CD14-positive monocyte (primary cell): ENCODE measurements around the gene MLLT10. TPM values are rescaled to one million over a fixed set of nuclear protein-coding genes. Genes with fewer than 3 reads are reported as not detected.

Experiments
- DNase-seq, 3 donors: peaks; one replicate each; pipeline ENCODE4 v3.0.0-alpha.2; 2011 to 2022
- H2AFZ ChIP-seq: 2 replicates; pipeline ENCODE4 v1.6.0; 2012; ENCODE audit warnings: mild to moderate bottlenecking, low read depth, low read length, inconsistent platforms; ENCODE audit not compliant: insufficient read depth, poor library complexity, severe bottlenecking
- H3K27ac ChIP-seq, 2 donors: 1 replicate in 1 of 2; 2 replicates in 1 of 2; pipeline ENCODE4 v1.5.1; 2012 to 2013; ENCODE audit warnings: low read length in 2 of 2, control low read depth in 1 of 2, inconsistent platforms in 1 of 2, low read depth in 1 of 2, mild to moderate bottlenecking in 1 of 2
- H3K27me3 ChIP-seq, 2 donors: one replicate each; pipeline versions ENCODE4 v1.6.0 to v1.6.1; 2011 to 2013; ENCODE audit warnings: low read length in 2 of 2; ENCODE audit not compliant: control insufficient read depth in 2 of 2, insufficient read depth in 2 of 2
- H3K36me3 ChIP-seq, 2 donors: replicated peaks in 1 of 2; 1 replicate in 1 of 2; 2 replicates in 1 of 2; pipeline versions ENCODE4 v1.5.1 to v1.6.1; 2012 to 2013; ENCODE audit warnings: low read length in 2 of 2, control low read depth in 1 of 2, inconsistent platforms in 1 of 2, mild to moderate bottlenecking in 1 of 2; ENCODE audit not compliant: insufficient read depth in 2 of 2, control insufficient read depth in 1 of 2
- H3K4me1 ChIP-seq, 2 donors: 1 replicate in 1 of 2; 2 replicates in 1 of 2; pipeline versions ENCODE4 v1.5.1 to v1.6.1; 2012 to 2013; ENCODE audit warnings: low read length in 2 of 2, control low read depth in 1 of 2, inconsistent platforms in 1 of 2, mild to moderate bottlenecking in 1 of 2, moderate library complexity in 1 of 2; ENCODE audit not compliant: insufficient read depth in 2 of 2, control insufficient read depth in 1 of 2
- H3K4me2 ChIP-seq: replicated peaks from 2 replicates; pipeline ENCODE3; 2012; ENCODE audit warnings: low read length, moderate library complexity, mild to moderate bottlenecking; ENCODE audit not compliant: poor library complexity, severe bottlenecking; ENCODE audit errors: extremely low read depth
- H3K4me3 ChIP-seq, 3 experiments: fragments of 200-600 bp in 1 of 3; sonication (generic) in 1 of 3; replicated peaks in 1 of 3; 1 replicate in 2 of 3; 2 replicates in 1 of 3; pipeline ENCODE4 v1.5.1; 2011 to 2013; ENCODE audit warnings: low read length in 3 of 3, mild to moderate bottlenecking in 3 of 3, control low read depth in 2 of 3, low read depth in 2 of 3, inconsistent platforms in 1 of 3, moderate library complexity in 1 of 3
- H3K79me2 ChIP-seq: 2 replicates; pipeline ENCODE4 v1.6.0; 2012; ENCODE audit warnings: mild to moderate bottlenecking, control low read depth, inconsistent platforms, low read length, moderate library complexity; ENCODE audit not compliant: insufficient read depth
- H3K9ac ChIP-seq: 2 replicates; pipeline ENCODE4 v1.6.0; 2017; ENCODE audit warnings: low read length, mild to moderate bottlenecking; ENCODE audit not compliant: insufficient read depth, poor library complexity, severe bottlenecking
- H3K9me3 ChIP-seq, 2 donors: replicated peaks in 1 of 2; 1 replicate in 1 of 2; 2 replicates in 1 of 2; pipeline versions ENCODE4 v1.5.1 to v1.6.1; 2012 to 2013; ENCODE audit warnings: low read length in 2 of 2, control low read depth in 1 of 2; ENCODE audit not compliant: control insufficient read depth in 1 of 2, insufficient read depth in 1 of 2
- H4K20me1 ChIP-seq: 2 replicates; pipeline ENCODE4 v1.6.0; 2012; ENCODE audit warnings: mild to moderate bottlenecking, low read length, control low read depth, moderate library complexity; ENCODE audit not compliant: insufficient read depth
- H3K27ac Mint-ChIP-seq, 7 donors: one replicate each; pipeline ENCODE4 v1.8.0; 2020; ENCODE audit warnings: mild to moderate bottlenecking in 7 of 7, mixed read lengths in 7 of 7, moderate library complexity in 6 of 7, inconsistent platforms in 2 of 7
- H3K27me3 Mint-ChIP-seq, 3 donors: one replicate each; pipeline ENCODE4 v1.8.0; 2021 to 2022; ENCODE audit warnings: low read depth in 3 of 3, mild to moderate bottlenecking in 3 of 3, mixed read lengths in 3 of 3, moderate library complexity in 3 of 3, inconsistent platforms in 1 of 3
- H3K36me3 Mint-ChIP-seq, 2 donors: one replicate each; pipeline ENCODE4 v1.8.0; 2020; ENCODE audit warnings: mixed read lengths in 2 of 2, inconsistent platforms in 1 of 2, mild to moderate bottlenecking in 1 of 2
- H3K4me1 Mint-ChIP-seq: one replicate; pipeline ENCODE4 v1.8.0; 2020; ENCODE audit warnings: mild to moderate bottlenecking, mixed read lengths
- H3K4me3 Mint-ChIP-seq, 2 donors: one replicate each; pipeline ENCODE4 v1.8.0; 2020; ENCODE audit warnings: mild to moderate bottlenecking in 2 of 2, mixed read lengths in 2 of 2, moderate library complexity in 1 of 2
- H3K9me3 Mint-ChIP-seq, 7 donors: one replicate each; pipeline ENCODE4 v1.8.0; 2020 to 2022; ENCODE audit warnings: mixed read lengths in 7 of 7, mild to moderate bottlenecking in 6 of 7, moderate library complexity in 6 of 7, inconsistent platforms in 2 of 7
- WGBS: methylation state at CpG from one replicate; pipeline ENCODE4 v1.1.5; 2013; ENCODE audit warnings: missing lambda C conversion rate; ENCODE audit not compliant: insufficient coverage; 5-methylcytosine and 5-hydroxymethylcytosine counted together
- intact Hi-C, 2 donors: fragments of 100-400 bp; cut with micrococcal nuclease; formaldehyde crosslinking; loops; one replicate each; pipeline versions ENCODE4 v1.15.0 to v1.15.1; 2023
- polyA plus RNA-seq, 3 donors: library from polyadenylated mRNA; depleted of rRNA in 1 of 3; unstranded in 2 of 3; stranded (reverse) in 1 of 3; fragments of 300-500 nt in 2 of 3; fragments of >200 nt in 1 of 3; fragmentation: Illumina TruSeq in 2 of 3; gene quantifications; 1 replicate in 2 of 3; 2 replicates in 1 of 3; pipeline ENCODE4 v1.2.3, GENCODE V29; 2012 to 2021
- TF ChIP-seq, protein P1 (sequence below): fragments of 200-600 bp; IDR thresholded peaks from one replicate; pipeline ENCODE4 v1.8.0; 2022; ENCODE audit warnings: antibody characterized with exemption, mild to moderate bottlenecking

The MLLT10 gene
- polyA plus RNA-seq, 3 donors: 4.9 to 39.1 (median 7.5) TPM

DNA sequence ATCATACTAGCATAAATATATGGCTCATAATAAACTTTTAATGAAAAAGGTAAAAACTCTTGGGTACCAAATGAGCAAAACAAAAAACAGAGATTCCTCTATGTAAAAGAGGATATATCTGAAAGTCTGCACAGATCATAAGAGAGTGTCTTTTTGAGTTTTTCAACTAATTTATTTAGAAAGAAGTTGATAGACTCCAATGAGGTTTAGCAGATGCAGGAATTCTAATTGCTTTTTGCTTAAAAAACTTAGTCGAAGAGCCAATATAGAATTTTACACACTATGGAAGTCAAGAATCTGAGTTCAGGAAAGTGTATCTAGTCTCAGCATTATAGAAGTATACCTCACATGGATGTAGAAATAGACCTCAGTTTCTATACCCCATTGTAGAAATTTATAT, 3.4 kb upstream of the MLLT10 start:
- Histone ChIP-seq H2AFZ (no peak overlapping the region), H3K9ac (no peak overlapping the region), H3K27ac (no peak overlapping the region), H3K79me2 (peaks cover 11% of the 10 kb centered on the region), H3K4me3 (no peak overlapping the region), H4K20me1 (peaks cover 5% of the 10 kb centered on the region), H3K4me1 (peaks cover 24 to 43% of the 10 kb centered on the region in 2 donors), H3K9me3 (no peaks in the 10 kb centered on the region), H3K4me2 (no peak overlapping the region), H3K36me3 (no peaks in the 10 kb centered on the region), H3K27me3 (no peaks in the 10 kb centered on the region)
- peaks cover 0 to 1% (median 0%) of the 10 kb centered on the region in 7 donors for H3K9me3 Mint-ChIP-seq
- whole genome bisulfite sequencing: no CpG with 5 or more reads among the region's 1 CpG
- no peak overlapping the region for H3K4me3 Mint-ChIP-seq
- peaks cover 0 to 3% (median 0%) of the 10 kb centered on the region in 3 donors for H3K27me3 Mint-ChIP-seq
- no peaks in the 10 kb centered on the region for H3K36me3 Mint-ChIP-seq
- H3K4me1 Mint-ChIP-seq: peaks cover 36% of the 10 kb centered on the region
- TF ChIP-seq, protein P1, sequence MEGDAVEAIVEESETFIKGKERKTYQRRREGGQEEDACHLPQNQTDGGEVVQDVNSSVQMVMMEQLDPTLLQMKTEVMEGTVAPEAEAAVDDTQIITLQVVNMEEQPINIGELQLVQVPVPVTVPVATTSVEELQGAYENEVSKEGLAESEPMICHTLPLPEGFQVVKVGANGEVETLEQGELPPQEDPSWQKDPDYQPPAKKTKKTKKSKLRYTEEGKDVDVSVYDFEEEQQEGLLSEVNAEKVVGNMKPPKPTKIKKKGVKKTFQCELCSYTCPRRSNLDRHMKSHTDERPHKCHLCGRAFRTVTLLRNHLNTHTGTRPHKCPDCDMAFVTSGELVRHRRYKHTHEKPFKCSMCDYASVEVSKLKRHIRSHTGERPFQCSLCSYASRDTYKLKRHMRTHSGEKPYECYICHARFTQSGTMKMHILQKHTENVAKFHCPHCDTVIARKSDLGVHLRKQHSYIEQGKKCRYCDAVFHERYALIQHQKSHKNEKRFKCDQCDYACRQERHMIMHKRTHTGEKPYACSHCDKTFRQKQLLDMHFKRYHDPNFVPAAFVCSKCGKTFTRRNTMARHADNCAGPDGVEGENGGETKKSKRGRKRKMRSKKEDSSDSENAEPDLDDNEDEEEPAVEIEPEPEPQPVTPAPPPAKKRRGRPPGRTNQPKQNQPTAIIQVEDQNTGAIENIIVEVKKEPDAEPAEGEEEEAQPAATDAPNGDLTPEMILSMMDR: no peak
- intact Hi-C loops: loop anchor here in 1 of 2 donors (10.0 kb wide), 3 partner anchors 694 to 1914 kb away; partner anchors contain the start of gene BMI1
- H3K27ac Mint-ChIP-seq: no peak overlapping the region
- no peak for DNase-seq

DNA sequence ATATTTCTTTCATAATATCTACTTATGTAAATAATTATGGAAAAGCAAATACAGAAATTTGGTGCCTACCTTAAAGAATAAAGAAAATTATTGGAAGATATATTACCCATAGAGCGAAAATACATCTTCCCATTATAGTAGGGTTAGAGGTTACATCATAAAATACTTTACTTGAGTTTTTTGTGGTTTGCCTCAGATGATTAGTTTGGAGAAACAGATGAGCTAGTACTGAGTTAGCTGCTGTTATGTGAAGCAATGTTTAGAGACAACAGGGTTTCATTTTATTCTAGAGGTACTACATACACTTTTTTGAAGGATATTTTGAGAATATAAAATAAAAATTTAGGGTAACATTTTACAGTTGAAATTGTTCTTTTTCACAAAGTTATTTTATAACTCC, 2.9 kb upstream of the MLLT10 start:
- Mint-ChIP-seq H3K27me3 (peaks cover 0 to 3% (median 0%) of the 10 kb centered on the region in 3 donors), H3K27ac (no peak overlapping the region), H3K36me3 (no peaks in the 10 kb centered on the region), H3K4me3 (no peak overlapping the region), H3K4me1 (peaks cover 41% of the 10 kb centered on the region), H3K9me3 (peaks cover 0 to 1% (median 0%) of the 10 kb centered on the region in 7 donors)
- TF ChIP-seq, protein P1: no peak
- Histone ChIP-seq H3K9me3 (no peaks in the 10 kb centered on the region), H3K4me2 (no peak overlapping the region), H3K27ac (no peak overlapping the region), H3K79me2 (peaks cover 16% of the 10 kb centered on the region), H3K27me3 (no peaks in the 10 kb centered on the region), H3K4me3 (no peak overlapping the region), H3K4me1 (peaks cover 25 to 41% of the 10 kb centered on the region in 2 donors), H2AFZ (no peak overlapping the region), H3K9ac (no peak overlapping the region), H3K36me3 (no peaks in the 10 kb centered on the region), H4K20me1 (peaks cover 10% of the 10 kb centered on the region)
- no CpG with 5 or more reads among the region's 1 CpG for WGBS
- no peak for DNase-seq
- intact Hi-C loops: loop anchor here in 1 of 2 donors (10.0 kb wide), 3 partner anchors 694 to 1914 kb away; partner anchors contain the start of gene BMI1
